ENCODE results near the gene BDNF.

The BDNF gene

GRCh38 chr11:27625347-27625912 lies 74.8 kb downstream of the BDNF start:
- DNase-seq (ENCODE audit: low read depth): no peak

- no peak for DNase-seq (ENCODE audit: low read depth)
Measured at GRCh38 chr11:27623945-27624523, 76.2 kb downstream of the BDNF start.

GRCh38 chr11:27622541-27623300 lies 77.5 kb downstream of the BDNF start:
- DNase-seq (ENCODE audit: low read depth): no peak

GRCh38 chr11:27621405-27622161 lies 78.7 kb downstream of the BDNF start:
- DNase-seq (ENCODE audit: low read depth): peak; percentile 62

GRCh38 chr11:27619763-27620335 lies 80.4 kb downstream of the BDNF start:
- peak; percentile 42 for DNase-seq (ENCODE audit: low read depth)

GRCh38 chr11:27619039-27619574 lies 81.1 kb downstream of the BDNF start:
- peak; percentile 73 for DNase-seq (ENCODE audit: low read depth)

- DNase-seq (ENCODE audit: low read depth): peak; percentile 43
Measured at GRCh38 chr11:27618281-27618915, 81.9 kb downstream of the BDNF start.

GRCh38 chr11:27616711-27617110 lies 83.5 kb downstream of the BDNF start:
- no peak for DNase-seq (ENCODE audit: low read depth)

- DNase-seq (ENCODE audit: low read depth): no peak
Measured at GRCh38 chr11:27615833-27616232, 84.4 kb downstream of the BDNF start.

GRCh38 chr11:27614092-27614491 lies 86.2 kb downstream of the BDNF start:
- no peak for DNase-seq (ENCODE audit: low read depth)

- no peak for DNase-seq (ENCODE audit: low read depth)
Measured at GRCh38 chr11:27612932-27613880, 87.0 kb downstream of the BDNF start.

GRCh38 chr11:27611947-27612455 lies 88.3 kb downstream of the BDNF start:
- peak; percentile 32 for DNase-seq (ENCODE audit: low read depth)

- DNase-seq (ENCODE audit: low read depth): no peak
Measured at GRCh38 chr11:27611390-27611789, 88.9 kb downstream of the BDNF start.

- DNase-seq (ENCODE audit: low read depth): no peak
Measured at GRCh38 chr11:27610946-27611345, 89.3 kb downstream of the BDNF start.

GRCh38 chr11:27610280-27610679 lies 90.0 kb downstream of the BDNF start:
- DNase-seq (ENCODE audit: low read depth): no peak

- DNase-seq (ENCODE audit: low read depth): no peak
Measured at GRCh38 chr11:27608951-27609350, 91.3 kb downstream of the BDNF start.

GRCh38 chr11:27605422-27605821 lies 94.8 kb downstream of the BDNF start:
- DNase-seq (ENCODE audit: low read depth): no peak

Data from EH (cell line).